ENCODE results near the gene ATP1A4.

DNA sequence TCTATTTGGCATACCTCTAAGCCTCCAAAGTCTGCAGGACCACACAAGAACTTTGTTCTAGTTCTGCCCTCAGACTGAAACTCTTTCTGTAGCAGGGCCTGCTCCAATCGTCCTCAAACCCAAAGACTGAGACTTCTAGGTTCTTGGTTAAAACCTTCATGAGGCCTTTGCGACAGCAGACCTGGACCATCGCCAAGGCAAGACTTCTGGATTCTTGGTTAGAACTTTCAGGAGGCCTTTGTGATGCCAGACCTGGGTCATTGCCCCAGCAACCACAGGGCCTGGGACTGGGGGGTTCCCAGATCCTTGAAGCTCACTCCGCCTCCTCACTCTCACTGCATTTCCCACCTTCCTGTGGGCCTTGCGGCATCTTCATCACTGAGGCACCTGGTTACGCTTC, at the start of gene ATP1A4:
- TF ChIP-seq POLR2AphosphoS5 (IDR thresholded peaks at IDR 0.05; ENCODE audit: borderline replicate concordance, low read depth, low read length) (no peak), EZH2 (IDR thresholded peaks at IDR 0.05) (no peak)
